Astrocyte (in vitro differentiated cells and primary cell): ENCODE results near the gene TUBB6. TPM values are rescaled to one million over a fixed set of nuclear protein-coding genes. Genes with fewer than 3 reads are reported as not detected.

Source experiments
- DNase-seq: peaks from one replicate; pipeline ENCODE4 v3.0.0-alpha.2; 2010; ENCODE audit warnings: low read depth
- FAIRE-seq: peaks from 2 replicates; lab custom pipeline; 2011; peaks lifted over from hg19 to GRCh38; lab: Jason Lieb, UNC
- H2AFZ ChIP-seq: 2 replicates; pipeline ENCODE4 v1.6.0; 2012; ENCODE audit warnings: low read depth, low read length, inconsistent platforms
- H3K27ac ChIP-seq: 2 replicates; pipeline ENCODE4 v1.5.1; 2011; ENCODE audit warnings: low read depth, low read length, inconsistent platforms
- H3K27me3 ChIP-seq: 2 replicates; pipeline ENCODE4 v1.6.0; 2011; ENCODE audit warnings: low read length, inconsistent platforms; ENCODE audit not compliant: insufficient read depth
- H3K36me3 ChIP-seq: 2 replicates; pipeline ENCODE4 v1.5.1; 2011; ENCODE audit warnings: low read length, inconsistent platforms; ENCODE audit not compliant: insufficient read depth
- H3K4me1 ChIP-seq: 2 replicates; pipeline ENCODE4 v1.5.1; 2011; ENCODE audit warnings: low read length, inconsistent platforms; ENCODE audit not compliant: insufficient read depth
- H3K4me2 ChIP-seq: 2 replicates; pipeline ENCODE4 v1.6.0; 2012; ENCODE audit warnings: low read length, inconsistent platforms
- H3K4me3 ChIP-seq: 2 replicates; pipeline ENCODE4 v1.5.1; 2011; ENCODE audit warnings: low read depth, mild to moderate bottlenecking, low read length, inconsistent platforms; ENCODE audit not compliant: insufficient read depth
- H3K79me2 ChIP-seq: 2 replicates; pipeline ENCODE4 v1.6.0; 2012; ENCODE audit warnings: mild to moderate bottlenecking, low read length, inconsistent platforms; ENCODE audit not compliant: insufficient read depth
- H3K9ac ChIP-seq: 2 replicates; pipeline ENCODE4 v1.6.0; 2012; ENCODE audit warnings: mild to moderate bottlenecking, low read length, inconsistent platforms
- H3K9me3 ChIP-seq: 2 replicates; pipeline ENCODE4 v1.5.1; 2012; ENCODE audit warnings: low read depth, mild to moderate bottlenecking, low read length, inconsistent platforms; ENCODE audit not compliant: insufficient read depth
- H4K20me1 ChIP-seq: 2 replicates; pipeline ENCODE4 v1.6.0; 2012; ENCODE audit warnings: low read length, inconsistent platforms; ENCODE audit not compliant: insufficient read depth
- H3K27ac Mint-ChIP-seq: one replicate; pipeline ENCODE4 v1.8.0; 2021; ENCODE audit warnings: mild to moderate bottlenecking, mixed read lengths; ENCODE audit not compliant: unreplicated experiment
- H3K27me3 Mint-ChIP-seq: one replicate; pipeline ENCODE4 v1.8.0; 2021; ENCODE audit warnings: low read depth, mixed read lengths; ENCODE audit not compliant: unreplicated experiment
- H3K36me3 Mint-ChIP-seq: one replicate; pipeline ENCODE4 v1.8.0; 2021; ENCODE audit warnings: low read depth, mixed read lengths; ENCODE audit not compliant: unreplicated experiment
- H3K4me1 Mint-ChIP-seq: one replicate; pipeline ENCODE4 v1.8.0; 2021; ENCODE audit warnings: low read depth, mixed read lengths; ENCODE audit not compliant: unreplicated experiment
- H3K4me3 Mint-ChIP-seq: one replicate; pipeline ENCODE4 v1.8.0; 2021; ENCODE audit warnings: mild to moderate bottlenecking, moderate library complexity, mixed read lengths; ENCODE audit not compliant: unreplicated experiment
- H3K9me3 Mint-ChIP-seq: one replicate; pipeline ENCODE4 v1.8.0; 2021; ENCODE audit warnings: mild to moderate bottlenecking, mixed read lengths; ENCODE audit not compliant: unreplicated experiment
- EZH2 ChIP-seq: IDR thresholded peaks from 2 replicates; pipeline ENCODE4 v1.6.1; 2012; ENCODE audit warnings: mild to moderate bottlenecking, low read length, inconsistent platforms; ENCODE audit not compliant: insufficient read depth
- total RNA-seq: library from RNA; stranded (reverse); gene quantifications from 2 replicates; pipeline ENCODE4 v1.2.1, GENCODE V29; 2021
- TF ChIP-seq, protein P1 (sequence below): IDR thresholded peaks from 2 replicates; pipeline ENCODE4 v1.5.1; 2011; ENCODE audit warnings: low read depth, mild to moderate bottlenecking, inconsistent platforms, low read length, moderate library complexity; ENCODE audit not compliant: insufficient read depth

Gene TUBB6
- total RNA-seq, 1 donor from 2014 or later = 528 TPM

DNA sequence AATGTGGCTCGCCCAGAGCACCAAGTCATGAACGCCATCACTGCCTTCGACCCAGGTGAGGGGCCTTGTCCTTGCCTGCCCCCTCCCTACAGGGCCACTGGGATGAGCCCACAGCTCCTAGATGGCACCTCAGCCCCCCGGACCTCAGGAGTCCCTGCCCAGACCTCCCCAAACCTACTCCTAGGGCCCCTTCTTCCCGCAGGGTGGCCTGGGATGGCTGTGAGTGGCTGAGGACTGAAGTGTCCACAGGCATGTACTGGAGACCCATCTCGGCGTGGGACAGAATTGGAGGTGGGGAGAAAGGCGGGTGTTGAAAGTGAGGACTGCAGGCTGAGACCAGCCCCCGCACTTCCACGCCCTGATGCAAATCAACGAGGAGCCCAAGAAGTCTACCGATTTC is 2.8 kb upstream of the TUBB6 start:
- H3K4me3 Mint-ChIP-seq = no peak overlapping the region
- DNase-seq (no peak), FAIRE-seq (no peak)
- H3K27me3 Mint-ChIP-seq = peaks cover 6% of the 10 kb centered on the region
- H3K4me2 ChIP-seq = no peak overlapping the region
- no peak overlapping the region for H3K27ac ChIP-seq
- H3K36me3 ChIP-seq = peaks cover 7% of the 10 kb centered on the region
- H4K20me1 ChIP-seq = peaks cover 21% of the 10 kb centered on the region
- H3K36me3 Mint-ChIP-seq = peaks cover 8% of the 10 kb centered on the region
- no peak overlapping the region for H3K4me3 ChIP-seq
- peaks cover 18% of the 10 kb centered on the region for H3K4me1 ChIP-seq
- no peak for TF ChIP-seq EZH2
- TF ChIP-seq, protein P1, sequence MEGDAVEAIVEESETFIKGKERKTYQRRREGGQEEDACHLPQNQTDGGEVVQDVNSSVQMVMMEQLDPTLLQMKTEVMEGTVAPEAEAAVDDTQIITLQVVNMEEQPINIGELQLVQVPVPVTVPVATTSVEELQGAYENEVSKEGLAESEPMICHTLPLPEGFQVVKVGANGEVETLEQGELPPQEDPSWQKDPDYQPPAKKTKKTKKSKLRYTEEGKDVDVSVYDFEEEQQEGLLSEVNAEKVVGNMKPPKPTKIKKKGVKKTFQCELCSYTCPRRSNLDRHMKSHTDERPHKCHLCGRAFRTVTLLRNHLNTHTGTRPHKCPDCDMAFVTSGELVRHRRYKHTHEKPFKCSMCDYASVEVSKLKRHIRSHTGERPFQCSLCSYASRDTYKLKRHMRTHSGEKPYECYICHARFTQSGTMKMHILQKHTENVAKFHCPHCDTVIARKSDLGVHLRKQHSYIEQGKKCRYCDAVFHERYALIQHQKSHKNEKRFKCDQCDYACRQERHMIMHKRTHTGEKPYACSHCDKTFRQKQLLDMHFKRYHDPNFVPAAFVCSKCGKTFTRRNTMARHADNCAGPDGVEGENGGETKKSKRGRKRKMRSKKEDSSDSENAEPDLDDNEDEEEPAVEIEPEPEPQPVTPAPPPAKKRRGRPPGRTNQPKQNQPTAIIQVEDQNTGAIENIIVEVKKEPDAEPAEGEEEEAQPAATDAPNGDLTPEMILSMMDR = no peak
- H3K27me3 ChIP-seq = no peaks in the 10 kb centered on the region
- H3K4me1 Mint-ChIP-seq = peaks cover 14% of the 10 kb centered on the region
- H2AFZ ChIP-seq = no peak overlapping the region
- H3K9me3 Mint-ChIP-seq = no peaks in the 10 kb centered on the region
- no peak overlapping the region for H3K9ac ChIP-seq
- no peak overlapping the region for H3K27ac Mint-ChIP-seq
- H3K79me2 ChIP-seq = peaks cover 51% of the 10 kb centered on the region
- H3K9me3 ChIP-seq = no peaks in the 10 kb centered on the region

DNA sequence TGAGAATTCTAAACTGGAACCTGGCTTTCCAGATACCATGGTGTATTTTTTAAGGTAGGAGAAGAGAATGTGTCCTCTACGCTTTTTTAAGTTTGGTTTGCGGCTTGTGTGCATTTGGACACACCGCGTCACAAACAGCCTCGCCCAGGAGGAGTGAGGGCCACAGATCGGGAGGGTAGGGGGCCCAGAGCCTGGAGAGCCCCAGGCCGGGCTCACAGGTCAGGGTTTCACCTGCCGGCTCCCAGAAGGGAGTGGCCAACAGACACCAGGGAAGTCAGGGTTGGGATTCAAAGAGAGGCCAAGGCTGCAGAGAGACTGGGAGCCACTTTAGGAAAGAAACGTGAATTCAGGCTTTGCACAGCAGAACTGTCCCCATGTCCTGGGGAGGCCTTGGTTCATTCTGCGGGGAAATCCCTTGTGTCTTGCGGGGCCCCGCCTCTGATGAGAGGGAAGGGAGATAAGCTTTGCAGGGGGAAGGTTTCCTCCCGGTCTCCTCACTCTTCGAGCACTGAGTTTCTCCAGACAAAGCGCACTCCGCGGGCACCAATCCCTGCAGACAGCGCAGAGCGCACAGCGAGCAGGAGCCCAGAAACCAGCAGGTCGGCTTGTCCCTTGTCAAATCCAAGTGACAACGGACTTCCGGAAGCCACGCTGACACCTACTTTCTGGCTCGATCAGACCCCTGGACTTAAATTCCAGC is 2.0 kb upstream of the TUBB6 start:
- peaks cover 6% of the 10 kb centered on the region for H3K27me3 Mint-ChIP-seq
- peak overlapping the region; percentile 99 for H3K27ac Mint-ChIP-seq
- H2AFZ ChIP-seq = no peak overlapping the region
- H3K36me3 ChIP-seq = peaks cover 14% of the 10 kb centered on the region
- no peak for FAIRE-seq
- H3K4me2 ChIP-seq = peak overlapping the region; percentile 98
- peaks cover 30% of the 10 kb centered on the region for H4K20me1 ChIP-seq
- peaks cover 20% of the 10 kb centered on the region for H3K4me1 Mint-ChIP-seq
- H3K4me1 ChIP-seq = peaks cover 21% of the 10 kb centered on the region
- peaks cover 14% of the 10 kb centered on the region for H3K36me3 Mint-ChIP-seq
- no peak overlapping the region for H3K27ac ChIP-seq
- TF ChIP-seq, protein P1 = no peak
- DNase-seq = no peak
- H3K79me2 ChIP-seq = peaks cover 60% of the 10 kb centered on the region
- H3K9me3 ChIP-seq = no peaks in the 10 kb centered on the region
- peak overlapping the region; percentile 85 for H3K9ac ChIP-seq
- H3K4me3 ChIP-seq = peak overlapping the region; percentile 82
- no peaks in the 10 kb centered on the region for H3K27me3 ChIP-seq
- peak overlapping the region; percentile 95 for H3K4me3 Mint-ChIP-seq
- H3K9me3 Mint-ChIP-seq = no peaks in the 10 kb centered on the region
